GF-D8 (cell line): Measurements from ENCODE around the gene IGHMBP2.
"Not testable (repeated sequence)": the region's sequence is repeated elsewhere in the genome, so short reads cannot be mapped to it uniquely, and the experiment has no call there.

Experiments
- DNase-seq: peaks from one replicate; lab custom pipeline; 2025; lab: John Stamatoyannopoulos, UW

Gene IGHMBP2

DNA sequence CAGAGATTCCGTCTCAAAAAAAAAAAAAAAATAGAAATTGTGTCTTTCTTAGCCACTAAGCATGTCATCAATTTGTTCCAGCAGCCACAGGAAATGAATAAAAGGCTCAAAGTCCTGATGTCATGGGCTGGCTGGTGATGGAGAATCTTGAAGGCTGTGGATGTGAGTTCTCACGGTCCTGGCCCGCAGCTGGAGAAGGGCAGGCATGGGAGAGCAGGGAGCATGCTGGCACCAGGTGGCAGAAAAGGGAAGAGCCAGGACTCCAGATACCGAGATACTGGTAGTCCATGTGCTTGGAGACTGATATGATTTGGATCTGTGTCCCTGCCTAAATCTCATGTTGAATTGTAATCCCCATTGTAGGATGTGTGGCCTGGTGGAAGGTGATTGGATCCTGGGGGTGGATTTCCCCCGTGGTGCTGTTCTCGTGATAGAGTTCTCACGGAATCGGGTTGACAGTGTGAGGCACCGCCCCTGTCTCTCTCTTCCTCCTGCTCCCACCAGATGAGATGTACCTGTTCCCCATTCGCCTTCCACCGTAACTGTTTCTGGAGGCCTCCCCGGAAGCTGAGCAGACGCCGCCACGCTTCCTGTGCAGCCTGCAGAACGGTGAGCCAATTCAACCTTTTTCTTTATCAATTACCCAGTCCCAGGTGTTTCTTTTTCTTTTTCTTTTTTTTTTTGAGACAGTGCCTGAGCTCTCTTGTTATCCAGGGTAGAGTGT lies 59.0 kb downstream of the IGHMBP2 start:
- DNase-seq = no peak

GRCh38 chr11:68963779-68964178 lies 60.1 kb downstream of the IGHMBP2 start:
- no peak for DNase-seq

GRCh38 chr11:68965901-68966853 lies 62.5 kb downstream of the IGHMBP2 start:
- no peak for DNase-seq

GRCh38 chr11:68966894-68967780 lies 63.4 kb downstream of the IGHMBP2 start:
- no peak for DNase-seq

- no peak for DNase-seq
These were observed 64.9 kb downstream of the IGHMBP2 start for GRCh38 chr11:68968306-68969250.

GRCh38 chr11:68969386-68969785 lies 65.7 kb downstream of the IGHMBP2 start:
- no peak for DNase-seq

- no peak for DNase-seq
These were observed 67.4 kb downstream of the IGHMBP2 start for GRCh38 chr11:68970921-68971636.

GRCh38 chr11:68973219-68973618 lies 69.5 kb downstream of the IGHMBP2 start:
- no peak for DNase-seq

GRCh38 chr11:68973706-68974105 lies 70.0 kb downstream of the IGHMBP2 start:
- DNase-seq = not testable (repeated sequence)

DNA sequence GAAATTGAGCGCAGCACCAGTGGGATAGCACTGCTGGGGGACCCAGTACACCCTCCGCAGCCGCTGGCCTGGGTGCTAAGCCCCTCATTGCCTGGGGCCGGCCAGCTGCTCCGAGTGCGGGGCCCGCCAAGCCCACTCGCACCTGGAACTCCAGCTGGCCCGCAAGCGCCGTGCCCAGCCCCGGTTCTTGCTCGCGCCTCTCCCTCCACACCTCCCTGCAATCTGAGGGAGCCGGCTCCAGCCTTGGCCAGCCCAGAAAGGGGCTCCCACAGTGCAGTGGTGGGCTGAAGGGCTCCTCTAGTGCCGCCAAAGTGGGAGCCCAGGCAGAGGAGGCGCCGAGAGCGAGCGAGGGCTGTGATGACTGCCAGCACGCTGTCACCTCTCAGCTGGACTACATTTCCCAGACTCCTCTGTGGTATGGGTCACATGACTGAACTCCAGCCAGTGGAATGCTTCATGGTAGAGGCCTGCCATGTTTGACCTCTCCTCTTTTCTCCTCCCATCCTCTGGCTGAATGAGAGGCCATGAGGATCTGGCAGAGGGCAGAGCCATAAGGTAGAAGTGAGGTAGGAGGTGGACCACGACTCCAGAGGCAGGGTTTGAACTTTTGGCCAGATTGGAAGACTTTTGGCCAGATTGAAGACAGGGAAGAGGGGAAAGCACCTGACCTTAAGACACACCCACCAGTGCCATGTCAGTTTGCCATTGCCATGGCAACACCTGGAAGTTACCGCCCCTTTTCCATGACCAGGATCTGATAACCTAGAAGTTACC lies 70.9 kb downstream of the IGHMBP2 start:
- no peak for DNase-seq

DNA sequence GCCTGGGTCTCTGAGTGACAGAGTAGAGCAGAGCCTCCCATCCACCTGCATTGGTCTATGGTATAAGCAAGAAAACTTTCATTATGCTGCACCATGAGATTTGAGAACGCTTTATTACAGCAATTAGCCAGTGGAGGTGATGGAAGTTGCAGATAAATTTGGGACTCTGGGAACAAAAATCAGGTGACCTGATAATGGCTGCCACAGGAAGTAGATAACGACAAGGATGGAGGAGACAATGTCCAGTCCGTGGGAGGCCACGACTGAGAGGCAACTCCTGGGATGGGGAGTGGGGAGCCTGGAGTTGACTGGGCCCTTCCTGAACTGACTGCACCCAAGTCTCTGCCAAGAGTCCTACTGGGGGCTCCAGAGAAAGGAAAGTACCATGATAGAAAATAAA lies 72.4 kb downstream of the IGHMBP2 start:
- DNase-seq = no peak

- no peak for DNase-seq
These were observed 72.9 kb downstream of the IGHMBP2 start for GRCh38 chr11:68976563-68976962.

- DNase-seq = no peak
These were observed 74.3 kb downstream of the IGHMBP2 start for GRCh38 chr11:68977781-68978625.

DNA sequence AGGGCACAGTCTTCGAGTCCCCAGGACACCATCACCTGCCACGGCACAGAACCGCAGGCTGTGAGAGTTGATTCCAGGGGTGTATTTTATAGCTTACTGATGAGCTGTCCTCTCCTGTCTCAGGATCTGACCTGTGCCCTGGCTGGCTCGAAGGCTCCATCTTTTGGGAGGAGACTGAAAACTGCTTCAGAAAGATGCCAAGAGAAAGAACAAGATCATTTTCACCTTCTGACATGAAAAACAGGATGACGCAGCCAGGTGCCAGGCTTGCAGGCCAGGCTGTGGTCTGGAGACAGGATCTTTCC lies 74.9 kb downstream of the IGHMBP2 start:
- no peak for DNase-seq

GRCh38 chr11:68978931-68979594 lies 75.4 kb downstream of the IGHMBP2 start:
- no peak for DNase-seq

- DNase-seq = no peak
These were observed 76.5 kb downstream of the IGHMBP2 start for GRCh38 chr11:68979931-68980775.

DNA sequence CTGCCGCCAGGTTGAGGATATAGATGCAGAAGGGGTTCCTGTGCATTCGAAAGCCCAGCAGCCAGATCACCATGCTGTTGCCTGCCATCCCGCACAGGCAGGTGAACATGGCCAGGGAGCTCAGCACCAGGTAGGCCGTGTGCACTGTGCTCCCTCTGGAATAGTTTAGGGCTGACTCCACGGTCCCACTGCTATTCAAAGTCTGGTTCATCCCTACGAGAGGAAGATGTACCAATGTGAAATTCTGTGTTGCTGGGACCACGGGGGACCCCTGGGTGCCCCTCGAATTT lies 77.0 kb downstream of the IGHMBP2 start, which contains the start of gene MRGPRD:
MRGPRD (minus strand) TSS at position 211 of the 290 bp plus-strand sequence; CDS start at position 211, 0 bp downstream.
- no peak for DNase-seq
